Measurements from ENCODE around the gene METAP1D.
"Not testable (repeated sequence)": the region's sequence is repeated elsewhere in the genome, so short reads cannot be mapped to it uniquely, and the experiment has no call there.

METAP1D gene

GRCh38 chr2:171999604-172000469 lies at the start of gene METAP1D:
Gene METAP1D, plus strand, starts transcription at chr2:171999953. Its CDS starts 17 bp downstream, at chr2:171999970.
- DNase-seq, result peak; percentile 94

GRCh38 chr2:171952276-171952675 lies 47.5 kb upstream of the METAP1D start:
- DNase-seq, result no peak

- no peak for DNase-seq
These were observed 47.0 kb upstream of the METAP1D start for GRCh38 chr2:171952748-171953147.

- DNase-seq, result no peak
These were observed 43.5 kb upstream of the METAP1D start for GRCh38 chr2:171956135-171956825.

GRCh38 chr2:171957061-171957460 lies 42.7 kb upstream of the METAP1D start:
- DNase-seq, result no peak

GRCh38 chr2:171958475-171958874 lies 41.3 kb upstream of the METAP1D start:
- DNase-seq, result no peak

- DNase-seq, result no peak
These were observed 39.8 kb upstream of the METAP1D start for GRCh38 chr2:171959998-171960397.

GRCh38 chr2:171960570-171960969 lies 39.2 kb upstream of the METAP1D start:
- DNase-seq, result no peak

- no peak for DNase-seq
These were observed 36.6 kb upstream of the METAP1D start for GRCh38 chr2:171963198-171963597.

- no peak for DNase-seq
These were observed 35.4 kb upstream of the METAP1D start for GRCh38 chr2:171964308-171964707.

- no peak for DNase-seq
These were observed 34.5 kb upstream of the METAP1D start for GRCh38 chr2:171965238-171965637.

GRCh38 chr2:171965661-171966060 lies 34.1 kb upstream of the METAP1D start:
- no peak for DNase-seq

GRCh38 chr2:171966235-171966634 lies 33.5 kb upstream of the METAP1D start:
- no peak for DNase-seq

GRCh38 chr2:171966688-171967087 lies 33.1 kb upstream of the METAP1D start:
- no peak for DNase-seq

- DNase-seq, result no peak
These were observed 31.2 kb upstream of the METAP1D start for GRCh38 chr2:171968509-171968908.

GRCh38 chr2:171972329-171972982 lies 27.3 kb upstream of the METAP1D start:
- DNase-seq, result no peak

- DNase-seq, result no peak
These were observed 20.6 kb upstream of the METAP1D start for GRCh38 chr2:171979103-171979502.

- DNase-seq, result not testable (repeated sequence)
These were observed 15.8 kb upstream of the METAP1D start for GRCh38 chr2:171983924-171984323.

GRCh38 chr2:171985076-171985475 lies 14.7 kb upstream of the METAP1D start:
- DNase-seq, result no peak

- DNase-seq, result no peak
These were observed 13.0 kb upstream of the METAP1D start for GRCh38 chr2:171986778-171987177.

GRCh38 chr2:171991027-171991426 lies 8.7 kb upstream of the METAP1D start:
- DNase-seq, result no peak

- no peak for DNase-seq
These were observed 4.2 kb upstream of the METAP1D start for GRCh38 chr2:171995586-171995985.

- no peak for DNase-seq
These were observed 3.7 kb upstream of the METAP1D start for GRCh38 chr2:171996021-171996420.

GRCh38 chr2:171997031-171997430 lies 2.7 kb upstream of the METAP1D start:
- not testable (repeated sequence) for DNase-seq

All from activated CD8-positive, alpha-beta memory T cell treated with anti-CD3 and anti-CD28 coated beads, Interleukin-2, amount 50 U/mL, for 48 hours (primary cell).